Skeletal muscle tissue (tissue), 4 donors: Measurements from ENCODE around the gene LVRN. TPM values are rescaled to one million over a fixed set of nuclear protein-coding genes. Genes with fewer than 3 reads are reported as not detected.

Experiments used
- H3K27ac ChIP-seq: one replicate; pipeline ENCODE4 v1.7.0; 2013; ENCODE audit warnings: mild to moderate bottlenecking, low read depth, low read length, inconsistent platforms
- H3K27me3 ChIP-seq, 3 donors: one replicate each; pipeline ENCODE4 v1.7.0; 2013; ENCODE audit warnings: low read length in 3 of 3; ENCODE audit not compliant: control insufficient read depth in 3 of 3, insufficient read depth in 3 of 3
- H3K36me3 ChIP-seq, 3 donors: one replicate each; pipeline ENCODE4 v1.7.0; 2013; ENCODE audit warnings: low read length in 3 of 3; ENCODE audit not compliant: control insufficient read depth in 3 of 3, insufficient read depth in 3 of 3
- H3K4me1 ChIP-seq, 3 donors: one replicate each; pipeline ENCODE4 v1.7.0; 2013; ENCODE audit warnings: low read length in 3 of 3, mild to moderate bottlenecking in 3 of 3; ENCODE audit not compliant: control insufficient read depth in 3 of 3, insufficient read depth in 3 of 3
- H3K4me3 ChIP-seq, 3 donors: one replicate each; pipeline ENCODE4 v1.7.0; 2013; ENCODE audit warnings: low read length in 3 of 3
- H3K9ac ChIP-seq, 3 donors: one replicate each; pipeline ENCODE4 v1.7.0; 2013; ENCODE audit warnings: low read length in 3 of 3, mild to moderate bottlenecking in 3 of 3, moderate library complexity in 2 of 3, low read depth in 1 of 3
- H3K9me3 ChIP-seq, 3 donors: one replicate each; pipeline ENCODE4 v1.7.0; 2013; ENCODE audit warnings: low read length in 3 of 3; ENCODE audit not compliant: control insufficient read depth in 3 of 3
- total RNA-seq: library from RNA; depleted of rRNA; stranded (reverse); fragments of >200 nt; gene quantifications from one replicate; pipeline ENCODE4 v1.2.3, GENCODE V29; 2014
- donor health status: Osteomylitis.

Gene LVRN
- total RNA-seq, 1 donor from 2014 or later: 1.6 TPM

- H3K27ac ChIP-seq: peak overlapping the region; percentile 60
- H3K9me3 ChIP-seq: no peaks in the 10 kb centered on the region
- H3K36me3 ChIP-seq: no peaks in the 10 kb centered on the region
- H3K9ac ChIP-seq: no peak overlapping the region
- no peak overlapping the region for H3K4me3 ChIP-seq
- peaks cover 0 to 13% (median 0%) of the 10 kb centered on the region in 3 donors for H3K4me1 ChIP-seq
- no peaks in the 10 kb centered on the region for H3K27me3 ChIP-seq
Observed at GRCh38 chr5:115979201-115980041, 17.1 kb downstream of the LVRN start.

GRCh38 chr5:115983519-115983918 is 21.2 kb downstream of the LVRN start:
- peaks cover 0 to 8% (median 0%) of the 10 kb centered on the region in 3 donors for H3K4me1 ChIP-seq
- no peaks in the 10 kb centered on the region for H3K9me3 ChIP-seq
- H3K36me3 ChIP-seq: no peaks in the 10 kb centered on the region
- H3K4me3 ChIP-seq: no peak overlapping the region
- H3K27ac ChIP-seq: no peak overlapping the region
- H3K9ac ChIP-seq: no peak overlapping the region
- H3K27me3 ChIP-seq: no peaks in the 10 kb centered on the region

DNA sequence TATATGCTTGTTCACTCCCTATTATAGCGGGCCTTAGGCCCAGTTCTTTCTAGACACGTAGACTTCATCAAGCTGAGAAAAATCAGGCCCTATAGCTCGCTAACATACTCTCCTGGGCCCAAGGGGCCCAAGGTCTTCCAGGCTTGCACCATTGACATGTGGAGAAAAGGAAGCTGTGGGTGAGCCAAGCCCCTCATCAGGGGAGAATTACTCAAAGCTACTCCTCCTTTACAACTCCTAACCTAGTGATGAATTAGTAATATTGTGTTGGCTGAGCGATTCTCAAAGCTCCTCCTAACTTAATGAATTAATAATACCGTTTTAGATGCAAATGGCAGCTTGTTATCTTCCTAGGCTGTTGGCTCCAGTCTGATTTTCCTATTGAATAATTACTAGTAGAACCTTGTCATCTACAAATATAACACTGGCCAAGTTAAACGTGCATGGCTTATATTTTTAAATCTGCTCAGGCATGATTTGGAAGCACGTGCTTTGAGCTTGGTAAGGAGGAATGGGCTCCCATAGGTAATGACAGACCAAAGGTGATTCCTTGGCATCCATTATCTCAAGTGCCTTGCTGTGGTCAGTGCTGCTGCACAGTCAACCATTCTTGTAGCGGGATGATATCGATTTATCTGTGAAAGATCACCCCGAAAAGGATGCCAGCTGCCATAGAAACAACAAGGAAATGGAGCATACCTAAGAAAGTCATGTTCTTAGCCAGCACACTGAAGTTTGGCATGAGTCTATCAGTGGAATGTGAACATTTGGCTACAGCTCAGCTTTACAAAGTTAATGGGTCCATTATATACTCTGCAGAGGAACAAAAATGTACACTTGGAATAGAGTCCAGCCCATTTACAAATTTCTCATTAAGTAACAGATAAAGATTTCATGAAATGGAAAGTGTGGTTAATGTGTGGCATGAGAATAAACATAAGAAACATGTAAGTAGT is 23.8 kb downstream of the LVRN start:
- H3K4me3 ChIP-seq: no peak overlapping the region
- H3K9me3 ChIP-seq: no peaks in the 10 kb centered on the region

GRCh38 chr5:115988002-115988401 is 25.7 kb downstream of the LVRN start:
- H3K4me3 ChIP-seq: no peak overlapping the region
- H3K9me3 ChIP-seq: no peaks in the 10 kb centered on the region
- no peak overlapping the region for H3K27ac ChIP-seq
- no peaks in the 10 kb centered on the region for H3K36me3 ChIP-seq
- H3K4me1 ChIP-seq: no peaks in the 10 kb centered on the region
- H3K27me3 ChIP-seq: no peaks in the 10 kb centered on the region
- H3K9ac ChIP-seq: no peak overlapping the region

More for the DNA sequence above, 23.8 kb downstream of the LVRN start:
- no peak overlapping the region for H3K9ac ChIP-seq
- no peaks in the 10 kb centered on the region for H3K4me1 ChIP-seq
- H3K27me3 ChIP-seq: no peaks in the 10 kb centered on the region
- H3K36me3 ChIP-seq: no peaks in the 10 kb centered on the region
- no peak overlapping the region for H3K27ac ChIP-seq

DNA sequence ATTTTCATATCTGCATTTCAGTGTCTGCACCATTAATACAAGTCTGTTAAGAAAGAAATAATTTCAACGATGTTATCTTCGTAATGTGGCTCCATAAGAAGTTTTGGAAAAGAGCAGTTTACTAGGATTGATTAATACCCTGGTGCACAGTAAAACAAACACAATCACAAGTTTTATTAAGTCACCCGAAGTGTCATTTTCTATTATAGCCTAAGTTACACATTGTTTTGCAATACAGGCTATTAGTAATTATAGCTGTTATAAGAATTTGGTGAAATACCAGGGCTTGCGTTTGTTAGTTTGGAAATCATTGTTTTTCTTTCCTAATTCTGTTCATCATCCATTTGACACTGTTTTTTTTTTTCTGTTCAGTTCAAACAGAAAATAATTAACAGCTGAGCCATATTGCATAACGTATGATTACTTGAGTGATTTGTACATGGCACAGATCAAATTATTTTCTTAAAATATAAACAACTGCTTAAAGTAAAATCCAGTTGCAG is 30.6 kb downstream of the LVRN start:
- H3K4me3 ChIP-seq: no peak overlapping the region
- H3K27ac ChIP-seq: no peak overlapping the region
- H3K9me3 ChIP-seq: no peaks in the 10 kb centered on the region
- no peak overlapping the region for H3K9ac ChIP-seq
- no peaks in the 10 kb centered on the region for H3K4me1 ChIP-seq
- H3K27me3 ChIP-seq: peaks cover 0 to 3% (median 0%) of the 10 kb centered on the region in 3 donors
- no peaks in the 10 kb centered on the region for H3K36me3 ChIP-seq

DNA sequence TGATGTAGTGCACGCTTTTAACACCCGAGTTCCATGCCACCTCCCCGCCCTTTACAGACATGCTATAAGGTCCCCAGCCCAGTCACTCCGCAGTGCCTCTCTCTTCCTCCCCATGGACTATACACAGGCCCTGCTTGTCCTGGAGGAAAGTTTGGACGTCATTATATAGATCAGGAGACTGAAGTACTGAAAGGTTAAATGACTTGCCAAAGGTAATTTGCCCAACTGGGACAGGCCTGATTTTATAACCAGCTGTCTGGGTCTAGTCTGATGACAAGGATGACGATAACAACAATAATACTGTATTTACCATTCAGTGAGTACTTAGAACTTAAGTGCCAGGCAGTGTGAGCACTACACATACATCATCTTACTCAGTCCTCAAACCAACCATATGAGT is 33.1 kb downstream of the LVRN start:
- H3K4me1 ChIP-seq: no peaks in the 10 kb centered on the region
- no peak overlapping the region for H3K27ac ChIP-seq
- H3K36me3 ChIP-seq: no peaks in the 10 kb centered on the region
- H3K9me3 ChIP-seq: no peaks in the 10 kb centered on the region
- peaks cover 0 to 3% (median 0%) of the 10 kb centered on the region in 3 donors for H3K27me3 ChIP-seq
- H3K4me3 ChIP-seq: no peak overlapping the region
- H3K9ac ChIP-seq: no peak overlapping the region

DNA sequence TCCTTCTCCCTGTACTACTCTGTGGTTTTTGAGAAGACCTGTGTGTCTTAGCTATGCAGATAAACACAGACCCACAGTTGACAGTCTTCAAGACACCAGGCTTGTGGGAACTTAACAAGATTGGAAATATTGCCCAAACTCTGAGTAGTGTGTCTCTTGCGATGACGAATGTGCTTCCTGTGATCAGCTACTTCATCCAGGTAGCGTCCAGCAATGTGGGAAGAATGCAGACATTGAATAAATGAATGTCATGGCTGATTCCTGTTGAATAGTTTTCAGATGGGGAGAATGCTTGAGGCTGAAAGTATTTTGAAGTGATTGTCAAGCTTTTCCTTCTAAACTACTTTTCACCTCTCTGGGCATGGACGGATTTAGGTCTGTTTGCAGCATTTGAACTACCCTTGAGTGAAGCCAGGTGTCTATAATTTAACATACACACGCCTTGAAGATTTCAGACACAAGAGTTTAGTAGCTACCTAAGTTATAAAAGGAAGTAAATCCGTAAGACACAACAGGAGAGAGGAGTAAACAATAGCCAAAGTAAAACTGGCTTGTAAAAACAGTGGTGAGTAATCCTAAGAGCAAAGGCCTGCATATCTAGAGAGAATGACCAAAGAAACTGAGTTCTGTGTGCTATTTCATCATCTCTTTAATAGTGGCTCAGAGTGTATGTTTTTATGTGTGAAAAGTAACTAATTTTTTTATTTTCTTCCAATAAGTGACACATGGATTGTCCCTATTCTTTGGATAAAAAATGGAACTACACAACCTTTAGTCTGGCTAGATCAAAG is 40.0 kb downstream of the LVRN start:
- Histone ChIP-seq H3K36me3 (no peaks in the 10 kb centered on the region), H3K9me3 (no peaks in the 10 kb centered on the region), H3K4me1 (no peaks in the 10 kb centered on the region), H3K27ac (no peak overlapping the region), H3K9ac (no peak overlapping the region), H3K4me3 (no peak overlapping the region), H3K27me3 (no peaks in the 10 kb centered on the region)

GRCh38 chr5:116004248-116004647 is 42.0 kb downstream of the LVRN start:
- Histone ChIP-seq H3K9ac (no peak overlapping the region), H3K27ac (no peak overlapping the region), H3K27me3 (no peaks in the 10 kb centered on the region), H3K4me1 (no peaks in the 10 kb centered on the region), H3K36me3 (no peaks in the 10 kb centered on the region), H3K4me3 (no peak overlapping the region), H3K9me3 (no peaks in the 10 kb centered on the region)

- H3K4me3 ChIP-seq: no peak overlapping the region
- H3K36me3 ChIP-seq: no peaks in the 10 kb centered on the region
- no peaks in the 10 kb centered on the region for H3K4me1 ChIP-seq
- H3K9me3 ChIP-seq: no peaks in the 10 kb centered on the region
- no peak overlapping the region for H3K27ac ChIP-seq
- H3K9ac ChIP-seq: no peak overlapping the region
- no peaks in the 10 kb centered on the region for H3K27me3 ChIP-seq
Observed at GRCh38 chr5:116009806-116010205, 47.5 kb downstream of the LVRN start.
